GM10266 (cell line): ENCODE measurements around the gene IFT22.
A peak's percentile ranks its signal among the peaks of the same experiment; 100 is the strongest.
"Not testable (repeated sequence)": the region's sequence is repeated elsewhere in the genome, so short reads cannot be mapped to it uniquely, and the experiment has no call there.

ENCODE experiments used
- DNase-seq: peaks from one replicate; pipeline ENCODE4 v3.0.0; 2012; ENCODE audit errors: extremely low spot score
- CTCF ChIP-seq: IDR thresholded peaks from 2 replicates; pipeline ENCODE4 v1.5.1; 2012; ENCODE audit warnings: mild to moderate bottlenecking, low read depth; ENCODE audit not compliant: control insufficient read depth, insufficient read depth; ENCODE audit errors: missing control alignments

IFT22 gene

DNA sequence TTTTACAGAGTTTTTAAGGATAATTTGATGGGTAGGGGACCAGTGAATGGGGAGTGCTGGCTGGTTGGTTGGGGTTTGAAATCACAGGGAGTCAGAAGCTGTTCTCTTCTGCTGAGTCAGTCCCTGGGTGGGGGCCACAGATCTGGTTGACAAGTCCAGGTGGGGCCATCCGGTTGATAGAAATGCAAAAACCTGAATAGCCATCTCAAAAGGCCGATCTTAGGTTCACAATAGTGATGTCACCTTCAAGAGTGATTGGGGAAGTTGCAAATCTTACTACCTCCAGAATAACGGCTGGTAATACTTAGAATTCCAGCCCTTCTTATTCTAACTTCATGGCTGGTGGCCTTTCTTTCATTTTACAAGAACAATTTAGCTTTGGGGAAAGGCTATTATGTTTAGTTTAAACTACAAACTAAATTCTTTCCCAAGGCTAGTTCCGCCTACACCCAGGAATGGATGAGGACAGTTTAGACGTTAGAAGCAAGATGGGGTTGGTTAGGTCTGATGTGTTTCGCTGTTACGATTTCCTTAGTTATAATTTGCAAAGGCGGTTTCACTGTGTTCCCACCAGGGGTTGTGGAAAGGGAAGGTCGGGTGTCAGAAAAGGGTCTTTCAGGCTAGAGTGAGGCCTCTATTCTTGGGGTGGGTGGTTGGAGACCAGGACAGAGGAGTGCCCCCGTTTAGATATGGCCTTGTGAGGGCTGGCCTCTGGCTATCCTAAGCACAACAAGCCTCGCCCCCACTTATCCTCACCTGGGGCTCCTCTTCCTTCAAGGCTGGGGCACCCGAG lies 27.4 kb downstream of the IFT22 start:
- no peak for DNase-seq
- no peak for TF ChIP-seq CTCF

GRCh38 chr7:101293069-101294021 lies 28.3 kb downstream of the IFT22 start:
- DNase-seq: not testable (repeated sequence)

DNA sequence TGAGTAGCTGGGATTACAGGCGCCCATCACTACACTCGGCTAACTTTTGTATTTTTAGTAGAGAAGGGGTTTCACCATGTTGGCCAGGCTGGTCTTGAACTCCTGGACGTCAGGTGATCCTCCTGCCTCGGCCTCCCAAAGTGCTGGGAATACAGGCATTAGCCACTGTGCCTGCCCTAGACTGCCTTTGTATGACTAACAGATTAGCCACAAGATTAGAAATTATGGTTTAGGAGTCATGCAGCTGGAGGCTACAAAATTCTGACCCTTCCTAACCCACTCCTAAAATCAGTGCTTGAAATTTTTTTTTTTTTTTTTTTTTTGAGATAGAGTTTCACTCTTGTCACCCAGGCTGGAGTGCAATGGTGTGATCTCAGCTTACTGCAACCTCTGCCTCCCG lies 29.0 kb downstream of the IFT22 start:
- DNase-seq: not testable (repeated sequence)

DNA sequence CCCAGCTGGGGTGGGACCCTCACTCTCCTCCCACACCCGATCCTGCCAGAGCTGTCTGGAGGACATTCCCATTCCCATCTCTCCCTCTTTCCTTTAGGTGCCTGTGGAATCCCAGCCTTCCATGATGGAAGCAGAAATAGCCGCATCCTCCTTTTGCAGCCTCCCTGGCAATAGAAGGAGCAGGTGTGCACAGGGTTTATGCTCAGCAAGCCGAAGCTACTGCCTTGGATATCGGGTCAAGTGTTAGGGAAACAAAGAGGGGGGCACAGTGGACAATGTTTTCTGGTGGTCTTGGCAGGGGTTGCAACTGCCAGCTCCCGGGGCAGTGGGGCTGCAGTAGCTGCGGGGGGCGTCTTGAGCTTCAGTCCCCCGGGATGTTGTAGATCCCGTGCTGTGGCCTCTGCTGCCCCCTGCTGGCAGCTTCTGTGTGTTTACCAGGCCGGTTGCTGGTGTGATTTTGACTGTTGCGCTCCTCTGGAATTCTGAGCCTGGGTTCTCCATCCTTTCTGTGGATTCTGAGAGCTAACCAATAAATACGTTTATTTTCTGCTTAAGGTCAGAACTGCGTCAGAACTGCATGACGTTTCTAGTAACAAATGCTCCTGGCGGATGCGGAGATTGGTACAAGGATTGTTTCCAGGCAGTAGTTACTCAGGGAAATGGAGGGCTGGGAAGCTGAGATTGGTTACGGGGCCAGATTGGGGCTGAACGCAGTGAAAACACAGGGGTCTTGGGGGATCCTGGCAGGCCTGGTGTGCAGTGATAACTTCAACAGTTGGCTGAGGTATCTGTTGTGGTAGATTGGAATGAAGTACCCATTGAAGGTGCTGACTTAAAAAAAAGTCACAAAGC lies 31.2 kb downstream of the IFT22 start:
- DNase-seq: not testable (repeated sequence)
- peak; percentile 63 for TF ChIP-seq CTCF

DNA sequence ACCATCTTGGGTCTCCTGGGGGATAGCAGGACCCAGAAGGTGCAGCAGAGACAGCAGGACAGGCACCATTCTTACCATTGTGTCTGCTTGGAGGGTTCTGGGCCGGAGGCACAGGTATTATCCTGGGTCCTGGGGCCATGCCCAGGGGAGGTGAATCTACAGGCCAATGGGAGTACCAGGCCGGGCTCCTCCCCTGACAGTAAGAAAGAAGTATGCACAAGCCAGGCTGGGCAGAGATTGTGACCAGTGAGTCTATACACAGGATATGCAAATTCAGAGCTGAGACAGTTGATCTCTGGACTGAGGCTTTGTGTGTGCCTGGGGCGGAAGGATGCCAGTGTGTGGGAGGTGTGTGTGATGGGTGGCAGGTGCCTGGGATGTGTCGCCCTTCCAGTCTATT lies 31.9 kb downstream of the IFT22 start:
- not testable (repeated sequence) for DNase-seq

DNA sequence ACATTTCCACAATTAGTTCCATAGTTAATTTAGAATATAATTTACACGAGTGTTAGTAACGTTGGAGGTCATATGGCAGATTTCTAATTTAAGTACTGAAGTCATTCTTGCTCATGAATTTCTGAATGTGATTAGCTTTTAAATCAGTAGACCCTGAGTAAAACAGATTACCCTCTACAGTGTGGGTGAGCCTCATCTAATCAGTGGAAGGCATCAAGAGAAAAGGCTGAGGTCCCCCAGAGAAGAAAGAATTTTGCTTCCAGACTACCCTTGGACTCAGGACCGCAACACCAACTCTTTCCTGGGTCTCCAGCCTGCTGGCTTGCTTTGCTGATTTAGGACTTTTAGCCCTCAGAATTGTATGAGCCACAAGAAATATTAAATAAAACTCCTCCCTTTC lies 33.2 kb downstream of the IFT22 start:
- no peak for TF ChIP-seq CTCF
- no peak for DNase-seq

DNA sequence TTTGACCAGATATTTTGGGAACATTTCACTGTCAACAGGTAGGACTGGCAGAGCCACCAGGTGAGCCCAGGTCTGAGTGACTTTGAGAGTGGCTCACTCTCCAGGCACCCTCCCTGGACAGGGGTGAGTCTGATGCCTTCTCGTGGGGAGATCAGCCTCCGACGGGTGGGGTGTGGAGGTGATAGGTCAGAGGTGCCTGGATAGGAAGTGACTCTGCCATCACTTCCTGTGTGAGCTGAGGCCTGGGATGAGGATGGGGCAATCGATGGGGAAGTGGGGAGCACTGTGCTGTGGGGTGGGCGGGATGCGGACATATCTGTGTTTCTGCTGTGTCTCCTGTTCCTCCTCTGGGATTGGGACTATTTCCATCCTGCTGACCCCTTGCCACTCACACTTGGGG lies 34.6 kb downstream of the IFT22 start:
- DNase-seq: no peak
- no peak for TF ChIP-seq CTCF

DNA sequence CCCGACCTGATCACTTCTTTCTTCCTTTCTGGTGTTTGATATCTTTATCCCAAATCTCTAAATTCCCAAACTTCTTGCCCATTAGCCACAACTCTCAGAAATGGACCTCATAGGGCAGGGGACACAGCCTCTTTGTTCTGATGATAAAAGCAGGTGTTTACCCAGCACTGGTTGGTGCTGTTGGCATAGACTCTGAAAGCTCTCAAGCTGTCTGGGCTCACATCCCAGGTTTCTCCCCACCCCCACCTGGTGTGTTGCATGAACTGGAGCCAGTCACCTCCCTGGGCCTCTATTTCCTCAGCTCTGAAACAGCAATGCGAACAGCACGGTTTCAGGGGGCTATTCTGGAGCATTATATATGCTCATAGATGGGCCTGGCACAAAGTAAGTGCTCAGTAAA lies 35.7 kb downstream of the IFT22 start:
- DNase-seq: not testable (repeated sequence)

DNA sequence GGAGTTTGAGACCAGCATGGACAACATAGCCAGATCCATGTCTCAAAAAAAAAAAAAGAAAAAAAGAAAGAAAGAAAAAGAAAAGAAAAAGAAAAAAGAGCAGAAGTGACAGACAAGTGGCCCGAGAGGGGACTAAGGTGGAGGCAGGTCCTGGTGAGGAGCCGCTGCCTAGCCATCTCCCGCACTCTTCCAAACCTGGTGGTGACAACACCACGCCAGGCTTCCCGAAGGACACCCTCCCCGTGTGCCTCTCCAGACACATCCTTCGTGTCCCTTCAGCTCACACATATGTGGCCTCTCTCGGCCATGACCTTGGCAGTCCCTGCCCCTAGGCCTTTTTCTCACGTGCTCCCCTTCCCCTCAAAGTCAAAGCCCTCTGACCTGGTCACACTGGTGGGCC lies 36.4 kb downstream of the IFT22 start:
- TF ChIP-seq CTCF: no peak
- no peak for DNase-seq

GRCh38 chr7:101280912-101281311 lies 40.7 kb downstream of the IFT22 start:
- DNase-seq: not testable (repeated sequence)
